Measurements from ENCODE around the gene MIS18A. TPM values are rescaled to one million over a fixed set of nuclear protein-coding genes. Genes with fewer than 3 reads are reported as not detected.
"Not testable (repeated sequence)": the region's sequence is repeated elsewhere in the genome, so short reads cannot be mapped to it uniquely, and the experiment has no call there.

MIS18A gene
- total RNA-seq, 4 donors from 2014 or later, result 4.3 to 13.7 (median 8.9) TPM

DNA sequence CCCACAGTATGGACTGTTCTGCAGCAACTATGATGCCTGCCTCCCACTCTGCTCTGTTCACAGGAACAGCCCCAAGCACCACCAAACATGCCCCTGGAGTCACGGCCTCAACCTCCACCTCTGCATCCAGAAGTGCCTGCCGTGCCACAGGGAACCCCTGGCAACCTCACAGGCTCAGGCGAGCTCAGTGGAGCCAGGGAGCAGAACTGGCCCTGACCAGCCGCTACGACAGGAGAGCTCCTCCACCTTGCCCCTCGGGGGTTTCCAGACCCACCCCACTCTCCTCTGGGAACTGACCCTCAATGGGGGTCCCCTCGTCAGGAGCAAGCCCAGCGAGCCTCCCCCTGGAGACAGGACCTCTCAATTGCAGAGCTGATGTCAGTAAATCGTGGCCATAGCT is 32.8 kb upstream of the MIS18A start:
- Histone ChIP-seq H3K27me3 (no peaks in the 10 kb centered on the region), H3K4me3 (no peak overlapping the region), H3K36me3 (peaks cover 13 to 95% (median 34%) of the 10 kb centered on the region in 3 donors), H3K27ac (no peak overlapping the region), H3K4me1 (no peaks in the 10 kb centered on the region), H3K9me3 (no peaks in the 10 kb centered on the region)
- DNase-seq, result no peak
- 93 to 100% methylated on average over 2 to 3 of the region's 9 CpGs for WGBS, 2 donors
- TF ChIP-seq, protein P1, sequence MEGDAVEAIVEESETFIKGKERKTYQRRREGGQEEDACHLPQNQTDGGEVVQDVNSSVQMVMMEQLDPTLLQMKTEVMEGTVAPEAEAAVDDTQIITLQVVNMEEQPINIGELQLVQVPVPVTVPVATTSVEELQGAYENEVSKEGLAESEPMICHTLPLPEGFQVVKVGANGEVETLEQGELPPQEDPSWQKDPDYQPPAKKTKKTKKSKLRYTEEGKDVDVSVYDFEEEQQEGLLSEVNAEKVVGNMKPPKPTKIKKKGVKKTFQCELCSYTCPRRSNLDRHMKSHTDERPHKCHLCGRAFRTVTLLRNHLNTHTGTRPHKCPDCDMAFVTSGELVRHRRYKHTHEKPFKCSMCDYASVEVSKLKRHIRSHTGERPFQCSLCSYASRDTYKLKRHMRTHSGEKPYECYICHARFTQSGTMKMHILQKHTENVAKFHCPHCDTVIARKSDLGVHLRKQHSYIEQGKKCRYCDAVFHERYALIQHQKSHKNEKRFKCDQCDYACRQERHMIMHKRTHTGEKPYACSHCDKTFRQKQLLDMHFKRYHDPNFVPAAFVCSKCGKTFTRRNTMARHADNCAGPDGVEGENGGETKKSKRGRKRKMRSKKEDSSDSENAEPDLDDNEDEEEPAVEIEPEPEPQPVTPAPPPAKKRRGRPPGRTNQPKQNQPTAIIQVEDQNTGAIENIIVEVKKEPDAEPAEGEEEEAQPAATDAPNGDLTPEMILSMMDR (IDR thresholded peaks at IDR 0.05), result no peak
- TF ChIP-seq POLR2A (IDR thresholded peaks at IDR 0.05), result no peak
- intact Hi-C loops (cut with DNase I), result no loop called here

DNA sequence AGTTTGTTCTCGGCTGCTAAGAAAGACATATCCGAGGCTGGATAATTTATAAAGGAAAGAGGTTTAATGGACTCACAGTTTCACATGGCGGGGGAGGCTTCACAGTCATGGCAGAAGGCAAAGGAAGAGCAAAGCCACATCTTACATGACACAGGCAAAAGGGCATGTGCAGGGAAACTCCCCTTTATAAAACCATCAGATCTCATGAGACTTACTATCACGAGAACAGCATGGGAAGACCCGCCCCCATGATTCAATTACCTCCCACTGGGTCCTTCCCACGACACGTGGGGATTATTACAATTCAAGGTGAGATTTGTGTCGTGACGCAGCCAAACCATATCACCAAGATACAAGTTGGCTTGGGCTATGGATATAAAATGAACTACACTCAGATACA is 32.1 kb upstream of the MIS18A start:
- not testable (repeated sequence) for H3K4me3 ChIP-seq, DNase-seq

DNA sequence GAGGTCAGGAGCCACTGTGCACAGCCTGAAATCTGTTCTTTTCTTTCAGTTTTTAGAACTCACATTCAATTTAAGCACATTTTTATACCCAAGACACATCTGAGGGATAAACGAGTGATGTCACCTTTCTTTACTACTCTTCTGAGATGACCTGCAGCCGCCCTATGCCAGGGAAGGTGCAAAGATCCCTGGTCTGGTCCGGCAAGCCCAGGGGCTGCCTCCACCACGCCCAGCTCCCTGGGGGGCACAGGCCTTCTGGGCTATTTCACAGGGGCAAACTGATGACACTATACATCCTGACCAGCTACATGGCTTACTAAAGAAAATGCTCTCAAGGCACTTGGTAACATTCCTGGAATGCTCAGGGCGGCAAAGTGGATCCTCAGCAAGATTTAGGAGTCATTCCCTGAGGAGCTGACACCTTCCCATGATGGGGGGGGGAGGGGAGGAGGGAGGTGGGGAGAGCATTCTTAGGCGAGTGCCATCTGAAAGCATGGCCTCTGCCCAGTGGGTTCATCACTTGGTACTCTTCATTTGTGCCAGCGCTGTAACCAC is 31.1 kb upstream of the MIS18A start:
- H3K27ac ChIP-seq, result no peak overlapping the region
- no peak for DNase-seq
- H3K4me3 ChIP-seq, result no peak overlapping the region
- H3K36me3 ChIP-seq, result peaks cover 7 to 85% (median 20%) of the 10 kb centered on the region in 3 donors
- intact Hi-C loops (cut with DNase I), result no loop called here
- H3K27me3 ChIP-seq, result no peaks in the 10 kb centered on the region
- no peaks in the 10 kb centered on the region for H3K9me3 ChIP-seq
- no peak for TF ChIP-seq POLR2A (IDR thresholded peaks at IDR 0.05)
- TF ChIP-seq, protein P1 (IDR thresholded peaks at IDR 0.05), result no peak
- H3K4me1 ChIP-seq, result no peaks in the 10 kb centered on the region
- WGBS, 2 donors, result 85 to 92% methylated on average over 6 to 7 of the region's 7 CpGs

More for the DNA sequence above, 32.1 kb upstream of the MIS18A start:
- intact Hi-C loops (cut with DNase I); H3K4me1 ChIP-seq; H3K27ac ChIP-seq; H3K9me3 ChIP-seq; H3K27me3 ChIP-seq: not testable (repeated sequence)
- peaks cover 7 to 95% (median 28%) of the 10 kb centered on the region in 3 donors for H3K36me3 ChIP-seq
- WGBS, 2 donors, result 86 to 90% methylated on average over 8 to 9 of the region's 9 CpGs

DNA sequence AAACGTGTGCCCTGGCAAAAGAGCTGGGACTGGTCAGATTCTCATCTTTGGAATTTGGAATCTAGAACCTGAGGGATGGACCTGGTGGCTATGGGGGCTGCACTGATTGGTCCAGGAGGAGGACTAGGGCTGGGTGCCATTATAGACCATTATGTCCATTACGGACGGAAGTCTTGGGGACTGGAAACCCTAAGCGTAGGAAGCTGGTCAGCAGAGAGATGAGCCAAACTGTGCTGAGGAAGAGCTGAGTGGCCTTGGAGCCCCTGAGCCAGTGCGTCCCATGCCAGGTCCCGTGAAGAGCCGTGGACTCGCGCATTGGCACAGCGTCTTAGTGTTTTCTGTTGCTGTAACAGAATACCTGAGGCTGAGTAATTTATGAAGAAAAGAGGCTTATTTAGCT is 29.8 kb upstream of the MIS18A start:
- TF ChIP-seq POLR2A (IDR thresholded peaks at IDR 0.05), result no peak
- TF ChIP-seq, protein P1 (IDR thresholded peaks at IDR 0.05), result no peak
- Histone ChIP-seq H3K27ac (no peak overlapping the region), H3K4me1 (no peaks in the 10 kb centered on the region), H3K9me3 (no peaks in the 10 kb centered on the region), H3K27me3 (no peaks in the 10 kb centered on the region), H3K4me3 (no peak overlapping the region), H3K36me3 (peaks cover 4 to 72% (median 10%) of the 10 kb centered on the region in 3 donors)
- WGBS, 2 donors, result 94 to 99% methylated on average over 9 to 10 of the region's 10 CpGs
- intact Hi-C loops (cut with DNase I), result no loop called here
- DNase-seq, result no peak

GRCh38 chr21:32307706-32308105 is 28.9 kb upstream of the MIS18A start:
- H3K4me1 ChIP-seq, result no peaks in the 10 kb centered on the region
- H3K36me3 ChIP-seq, result peaks cover 3 to 62% (median 4%) of the 10 kb centered on the region in 3 donors
- intact Hi-C loops (cut with DNase I), result no loop called here
- no peak for DNase-seq
- no peak overlapping the region for H3K4me3 ChIP-seq
- H3K27ac ChIP-seq, result no peak overlapping the region
- no peaks in the 10 kb centered on the region for H3K27me3 ChIP-seq
- TF ChIP-seq POLR2A (IDR thresholded peaks at IDR 0.05), result no peak
- TF ChIP-seq, protein P1 (IDR thresholded peaks at IDR 0.05), result no peak
- whole genome bisulfite sequencing, 2 donors, result 82 to 97% methylated on average over 3 of the region's 4 CpGs
- H3K9me3 ChIP-seq, result no peaks in the 10 kb centered on the region
